Subcutaneous abdominal adipose tissue (tissue), 5 donors: Measurements from ENCODE around the gene DYRK3.

Source experiments
- H3K27ac ChIP-seq: one replicate; pipeline ENCODE4 v1.7.0; 2013; ENCODE audit warnings: low read depth, mild to moderate bottlenecking, inconsistent platforms, low read length, moderate library complexity
- H3K27me3 ChIP-seq, 5 donors: one replicate each; pipeline ENCODE4 v1.7.0; 2013; ENCODE audit warnings: low read length in 5 of 5, inconsistent platforms in 1 of 5; ENCODE audit not compliant: control insufficient read depth in 5 of 5, insufficient read depth in 4 of 5
- H3K36me3 ChIP-seq, 5 donors: one replicate each; pipeline ENCODE4 v1.7.0; 2013; ENCODE audit warnings: low read length in 5 of 5; ENCODE audit not compliant: control insufficient read depth in 5 of 5, insufficient read depth in 5 of 5
- H3K4me1 ChIP-seq, 5 donors: one replicate each; pipeline ENCODE4 v1.7.0; 2013; ENCODE audit warnings: low read length in 5 of 5, mild to moderate bottlenecking in 3 of 5, moderate library complexity in 1 of 5; ENCODE audit not compliant: control insufficient read depth in 5 of 5, insufficient read depth in 5 of 5
- H3K4me3 ChIP-seq, 5 donors: one replicate each; pipeline ENCODE4 v1.7.0; 2013; ENCODE audit warnings: low read length in 5 of 5, low read depth in 1 of 5
- H3K9ac ChIP-seq, 5 donors: one replicate each; pipeline ENCODE4 v1.7.0; 2013; ENCODE audit warnings: low read length in 5 of 5, mild to moderate bottlenecking in 4 of 5, moderate library complexity in 3 of 5
- H3K9me3 ChIP-seq, 5 donors: one replicate each; pipeline ENCODE4 v1.7.0; 2013; ENCODE audit warnings: low read length in 5 of 5; ENCODE audit not compliant: control insufficient read depth in 5 of 5
- donor health status: healthy.
- donor health status: healthy.
- donor health status: healthy.
- donor health status: healthy.
- donor health status: healthy.

The DYRK3 gene

DNA sequence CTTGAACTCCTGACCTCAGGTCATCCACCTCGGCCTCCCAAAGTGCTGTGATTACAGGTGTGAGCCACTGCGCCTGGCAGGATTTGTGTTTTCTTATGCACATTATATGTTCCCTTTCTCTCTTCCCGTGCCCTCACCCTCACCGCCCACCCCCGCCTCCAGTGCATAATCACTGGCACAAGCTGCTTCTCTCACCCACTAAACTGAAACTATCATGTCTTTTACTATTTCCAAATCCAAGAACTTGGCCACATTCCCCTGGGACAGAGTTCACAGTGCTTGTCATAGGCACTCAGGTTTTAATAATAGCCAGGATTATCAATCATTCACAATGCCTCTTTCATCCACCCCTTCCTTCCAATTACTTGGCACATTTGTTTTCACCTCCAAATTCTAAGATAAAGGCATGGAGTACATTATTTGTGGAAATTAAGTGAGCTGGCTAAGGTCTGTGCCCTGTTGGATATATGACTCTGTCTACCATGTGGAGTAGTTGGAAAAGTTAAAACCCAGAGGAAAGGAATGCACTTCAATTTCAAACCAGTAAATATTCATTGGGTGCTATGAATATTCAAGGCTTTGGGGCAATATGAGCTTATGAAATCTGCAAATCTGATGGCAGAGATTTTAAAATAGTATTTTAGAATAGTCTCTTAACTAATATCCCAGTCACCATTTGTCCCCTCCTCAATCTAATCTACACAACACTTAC is 31.8 kb downstream of the DYRK3 start:
- H3K4me3 ChIP-seq: no peak overlapping the region
- no peaks in the 10 kb centered on the region for H3K9me3 ChIP-seq
- H3K27ac ChIP-seq: no peak overlapping the region
- H3K27me3 ChIP-seq: peaks cover 0 to 9% (median 3%) of the 10 kb centered on the region in 5 donors
- H3K4me1 ChIP-seq: peaks cover 3 to 25% (median 20%) of the 10 kb centered on the region in 5 donors
- no peaks in the 10 kb centered on the region for H3K36me3 ChIP-seq
- no peak overlapping the region for H3K9ac ChIP-seq

DNA sequence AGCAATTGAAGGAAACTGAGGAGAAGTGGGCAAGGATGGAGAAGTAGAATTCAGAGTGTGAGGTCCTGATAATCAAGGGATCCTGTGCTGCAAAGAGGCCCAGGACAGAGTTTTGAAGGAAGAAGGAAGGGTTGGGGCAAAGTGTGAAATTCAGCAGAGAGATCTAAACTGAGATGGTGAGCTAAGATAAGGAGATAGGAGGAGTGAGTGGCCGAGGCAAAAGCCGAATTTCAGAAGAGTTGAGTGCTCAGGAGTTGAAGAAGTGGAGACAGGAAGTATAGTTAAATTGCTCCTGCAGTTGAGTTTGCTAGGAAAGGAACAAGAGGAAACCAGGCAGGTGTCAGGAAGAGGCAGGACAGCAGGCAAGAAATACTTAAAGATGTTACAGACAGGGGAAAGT is 33.0 kb downstream of the DYRK3 start:
- Histone ChIP-seq H3K4me1 (peaks cover 3 to 31% (median 23%) of the 10 kb centered on the region in 5 donors), H3K27me3 (peaks cover 0 to 5% (median 3%) of the 10 kb centered on the region in 5 donors), H3K9ac (no peak overlapping the region), H3K27ac (no peak overlapping the region), H3K4me3 (no peak overlapping the region), H3K9me3 (no peaks in the 10 kb centered on the region), H3K36me3 (no peaks in the 10 kb centered on the region)

DNA sequence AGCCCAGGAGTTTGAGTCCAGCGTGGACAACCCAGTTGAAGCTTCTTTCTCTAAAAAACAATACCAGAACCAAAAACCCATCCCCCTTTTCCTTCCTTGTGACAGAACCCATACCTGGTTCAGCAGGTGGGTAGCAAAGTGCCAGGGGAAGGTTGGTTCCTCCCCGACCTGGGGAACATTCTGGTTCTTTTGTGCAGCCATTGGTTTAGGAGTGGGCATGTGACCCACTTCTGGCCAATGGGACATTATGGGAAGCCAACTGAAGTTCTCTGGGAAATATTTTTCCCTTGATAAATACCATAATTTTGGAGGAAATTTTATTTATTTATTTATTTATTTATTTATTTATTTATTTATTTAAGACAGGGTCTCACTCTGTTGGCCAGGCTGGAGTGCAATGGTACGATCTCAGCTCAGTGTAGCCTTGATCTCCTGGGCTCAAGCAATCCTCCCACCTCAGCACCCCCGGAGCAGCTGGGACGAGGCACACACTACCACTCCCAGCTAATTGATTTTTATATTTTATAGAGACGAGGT is 33.6 kb downstream of the DYRK3 start:
- Histone ChIP-seq H3K4me3 (no peak overlapping the region), H3K27me3 (peaks cover 0 to under 1% (median 0%) of the 10 kb centered on the region in 5 donors), H3K36me3 (no peaks in the 10 kb centered on the region), H3K9ac (no peak overlapping the region), H3K9me3 (no peaks in the 10 kb centered on the region), H3K27ac (no peak overlapping the region), H3K4me1 (peaks cover 3 to 30% (median 17%) of the 10 kb centered on the region in 5 donors)

DNA sequence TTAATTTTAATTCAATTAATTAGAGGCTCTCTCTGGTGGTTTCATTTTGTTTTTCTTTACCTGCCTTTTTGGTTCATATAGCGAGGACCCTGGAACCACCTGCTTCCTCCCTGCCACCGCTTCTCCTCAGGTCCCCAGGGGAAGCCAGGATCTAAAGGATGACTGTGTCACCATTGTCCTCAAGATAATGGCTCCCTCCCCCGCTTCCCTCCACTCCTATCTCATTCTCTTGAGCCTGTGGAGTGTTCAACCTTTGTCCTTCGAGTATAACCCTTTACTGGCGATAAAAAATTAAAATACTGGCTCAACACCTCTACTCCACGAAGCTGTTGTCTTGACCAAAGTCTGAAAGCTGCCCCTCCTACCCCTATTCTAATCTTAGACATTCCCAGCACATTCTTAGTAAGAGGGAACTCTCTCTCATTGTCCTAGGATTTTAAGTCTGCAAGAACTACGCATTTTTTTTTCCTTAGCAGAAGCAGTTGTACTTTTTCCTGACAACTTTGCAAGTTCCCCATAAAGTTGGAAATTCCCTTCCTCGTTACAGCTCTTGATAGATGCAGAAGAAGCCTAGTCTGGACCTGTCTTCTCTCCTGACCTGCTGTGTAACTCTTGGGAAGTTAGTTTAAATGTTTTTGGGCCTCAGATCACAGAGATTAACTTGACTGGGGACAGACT is 36.8 kb downstream of the DYRK3 start:
- Histone ChIP-seq H3K36me3 (no peaks in the 10 kb centered on the region), H3K9me3 (no peaks in the 10 kb centered on the region), H3K27ac (no peak overlapping the region), H3K27me3 (no peaks in the 10 kb centered on the region), H3K4me3 (no peak overlapping the region), H3K4me1 (peaks cover 0 to 38% (median 21%) of the 10 kb centered on the region in 5 donors), H3K9ac (peak overlapping the region in 1 of 5 donors; percentile 20)

DNA sequence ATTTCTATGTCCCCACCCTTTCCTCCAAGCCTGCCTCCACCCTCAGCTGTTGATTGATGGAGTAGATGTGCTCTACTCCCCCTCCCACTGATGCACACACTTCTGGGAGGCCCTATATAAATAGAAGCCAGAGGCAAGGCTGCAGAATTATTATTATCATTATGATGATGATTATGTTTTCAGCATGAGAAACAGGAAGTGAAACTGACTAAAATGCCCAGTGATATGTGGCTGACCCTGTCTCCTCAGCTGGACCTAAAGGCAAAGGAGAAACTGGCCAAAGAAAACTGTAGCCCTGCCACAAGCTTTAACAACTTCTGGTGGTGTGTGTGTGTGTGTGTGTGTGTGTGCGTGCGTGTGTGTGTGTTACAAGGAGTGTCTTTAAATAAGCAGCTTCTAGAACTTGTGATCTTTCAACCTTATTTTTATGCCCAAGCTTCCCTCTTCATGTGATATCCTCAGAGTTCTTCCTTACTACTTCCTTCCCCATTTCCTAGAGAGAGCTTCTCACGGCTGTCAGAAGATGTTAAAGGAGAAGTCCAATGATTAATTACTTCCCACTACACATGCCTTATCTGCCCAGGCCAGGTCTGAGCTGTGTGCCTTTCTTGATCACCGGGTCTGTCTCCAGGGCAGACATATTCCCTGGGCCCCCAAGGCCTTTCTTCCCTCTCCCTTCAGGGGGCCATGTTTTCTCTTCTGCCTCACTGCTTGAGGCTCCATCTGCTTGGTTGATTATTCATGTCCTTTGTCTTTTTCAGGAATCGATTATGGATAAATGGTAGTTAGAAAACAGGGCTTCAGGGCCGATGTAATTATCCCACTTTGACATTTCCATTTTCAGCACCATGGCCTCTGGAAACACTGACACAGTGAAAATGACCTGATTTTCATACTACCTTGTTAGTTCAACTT is 37.8 kb downstream of the DYRK3 start:
- Histone ChIP-seq H3K9ac (no peak overlapping the region), H3K36me3 (no peaks in the 10 kb centered on the region), H3K4me1 (peaks cover 0 to 38% (median 21%) of the 10 kb centered on the region in 5 donors), H3K4me3 (no peak overlapping the region), H3K27ac (peak overlapping the region; percentile 28), H3K27me3 (no peaks in the 10 kb centered on the region), H3K9me3 (no peaks in the 10 kb centered on the region)

DNA sequence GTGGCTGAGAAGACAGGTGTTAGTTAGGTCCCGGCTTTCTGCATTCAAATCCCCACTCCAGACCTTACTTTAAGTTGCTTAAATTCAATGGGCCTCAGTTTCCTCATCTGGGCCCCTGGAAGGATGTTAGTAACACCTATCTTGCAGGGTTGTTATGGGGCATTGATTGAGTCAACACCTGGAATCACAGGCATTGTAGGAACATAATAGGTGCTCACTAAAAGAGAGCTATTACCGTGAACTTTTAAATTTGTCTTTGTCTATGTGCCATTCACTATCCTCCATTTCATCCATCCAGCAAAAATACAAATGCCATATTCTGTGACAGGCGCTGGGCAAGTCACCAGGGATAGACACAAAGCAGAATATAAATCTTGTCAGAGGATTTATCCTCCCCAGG is 38.9 kb downstream of the DYRK3 start:
- no peak overlapping the region for H3K4me3 ChIP-seq
- peaks cover 0 to 38% (median 21%) of the 10 kb centered on the region in 5 donors for H3K4me1 ChIP-seq
- no peaks in the 10 kb centered on the region for H3K36me3 ChIP-seq
- H3K27ac ChIP-seq: no peak overlapping the region
- no peak overlapping the region for H3K9ac ChIP-seq
- H3K27me3 ChIP-seq: no peaks in the 10 kb centered on the region
- H3K9me3 ChIP-seq: no peaks in the 10 kb centered on the region

DNA sequence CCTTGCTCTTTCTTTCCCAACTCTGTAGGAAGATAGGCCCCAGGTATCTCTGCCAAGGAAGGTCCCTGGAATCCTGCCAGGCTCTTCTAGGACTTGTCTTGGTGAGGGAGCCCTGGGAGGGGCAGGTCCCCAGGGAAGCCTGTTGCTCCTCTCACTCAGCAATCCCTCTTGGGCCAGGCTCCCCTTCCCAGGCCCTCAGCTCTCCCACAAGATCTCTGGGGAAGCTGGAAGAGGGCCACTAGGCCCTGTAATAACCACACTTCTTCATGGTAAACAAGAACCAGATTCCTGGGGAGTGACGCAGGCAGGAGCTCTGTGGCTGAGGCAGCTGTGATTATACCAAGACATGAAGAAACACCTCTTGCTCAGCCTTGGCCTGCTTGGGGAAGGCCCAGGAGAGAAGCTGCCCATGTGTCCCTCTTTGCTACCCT is 39.4 kb downstream of the DYRK3 start:
- no peak overlapping the region for H3K27ac ChIP-seq

DNA sequence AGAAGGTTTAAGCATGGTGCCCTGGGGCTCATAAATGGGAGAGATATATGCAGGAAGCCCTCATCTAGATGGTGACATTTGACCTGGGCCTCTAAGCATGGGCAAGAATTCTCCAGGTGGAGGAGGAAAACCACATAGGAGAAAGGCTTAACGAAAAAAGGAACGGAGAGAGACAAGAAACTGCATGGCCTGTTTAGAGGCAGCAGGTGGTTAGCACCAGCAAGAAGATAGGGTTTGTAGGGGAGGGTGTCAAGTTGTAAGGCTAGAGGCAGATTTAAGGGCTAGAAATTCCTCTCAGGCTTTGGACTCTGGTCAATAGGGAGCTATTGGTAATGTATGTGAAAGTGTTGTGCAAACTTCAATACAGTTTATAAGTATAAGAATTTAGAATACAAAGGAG is 41.2 kb downstream of the DYRK3 start:
- Histone ChIP-seq H3K36me3 (no peaks in the 10 kb centered on the region), H3K4me1 (peaks cover 0 to 36% (median 19%) of the 10 kb centered on the region in 5 donors), H3K9ac (no peak overlapping the region)

More for the DNA sequence above, 39.4 kb downstream of the DYRK3 start:
- H3K9ac ChIP-seq: no peak overlapping the region
- H3K9me3 ChIP-seq: no peaks in the 10 kb centered on the region
- H3K4me3 ChIP-seq: no peak overlapping the region
- no peaks in the 10 kb centered on the region for H3K36me3 ChIP-seq
- no peaks in the 10 kb centered on the region for H3K27me3 ChIP-seq
- peaks cover 0 to 39% (median 21%) of the 10 kb centered on the region in 5 donors for H3K4me1 ChIP-seq

DNA sequence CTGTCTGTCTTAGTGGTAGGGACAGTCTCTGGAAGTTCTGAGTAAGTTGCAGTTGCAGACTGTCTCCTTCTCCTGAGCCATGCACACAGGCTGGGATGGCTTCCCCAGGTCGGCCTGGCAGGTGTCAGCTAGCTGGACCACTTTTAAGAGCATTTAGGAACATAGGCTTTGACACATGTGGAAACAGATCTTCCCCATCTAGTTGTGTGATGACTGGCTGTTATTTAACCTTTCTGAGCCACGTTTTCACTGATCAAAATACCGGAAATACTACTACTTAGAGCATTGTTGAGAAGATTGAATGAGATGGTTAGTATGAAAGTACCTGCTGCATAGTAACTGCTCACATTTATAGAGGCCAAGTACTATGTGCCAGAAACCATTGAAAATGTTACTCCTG is 43.2 kb downstream of the DYRK3 start:
- Histone ChIP-seq H3K4me3 (no peak overlapping the region), H3K27me3 (no peaks in the 10 kb centered on the region), H3K27ac (no peak overlapping the region), H3K4me1 (peaks cover 0 to 20% (median 11%) of the 10 kb centered on the region in 5 donors), H3K9me3 (no peaks in the 10 kb centered on the region), H3K36me3 (no peaks in the 10 kb centered on the region), H3K9ac (no peak overlapping the region)

More for the DNA sequence above, 41.2 kb downstream of the DYRK3 start:
- Histone ChIP-seq H3K27ac (no peak overlapping the region), H3K4me3 (no peak overlapping the region), H3K9me3 (no peaks in the 10 kb centered on the region), H3K27me3 (no peaks in the 10 kb centered on the region)
